BJ (cell line): ENCODE results near the gene MAPKAPK2. TPM values are rescaled to one million over a fixed set of nuclear protein-coding genes. Genes with fewer than 3 reads are reported as not detected.

ENCODE experiments used
- CTCF ChIA-PET: fragments of 350-600 bp; formaldehyde crosslinking; extraction: SDS; loops from one replicate; lab custom pipeline; 2021; ENCODE audit warnings: antibody characterized with exemption, inconsistent platforms; lab: Yijun Ruan, JAX
- POLR2A ChIA-PET: fragments of 300-600 bp; sonication (Branson Sonifier 250); formaldehyde crosslinking; extraction: SDS; loops from one replicate; lab custom pipeline; 2021; ENCODE audit warnings: antibody characterized with exemption; lab: Charles Lee
- DNase-seq: peaks from one replicate; pipeline ENCODE4 v3.0.0-alpha.2; 2011; ENCODE audit warnings: low read depth
- H3K27me3 ChIP-seq: 2 replicates; pipeline ENCODE4 v1.6.0; 2011; ENCODE audit warnings: low read length; ENCODE audit not compliant: control insufficient read depth, insufficient read depth
- H3K36me3 ChIP-seq: 2 replicates; pipeline ENCODE4 v1.5.1; 2011; ENCODE audit warnings: low read length; ENCODE audit not compliant: control insufficient read depth, insufficient read depth
- H3K4me3 ChIP-seq: 2 replicates; pipeline ENCODE4 v1.5.1; 2011; ENCODE audit warnings: low read depth, mild to moderate bottlenecking, control low read depth, low read length
- CTCF ChIP-seq: IDR thresholded peaks from 2 replicates; pipeline ENCODE4 v1.5.1; 2011; ENCODE audit warnings: low read depth, mild to moderate bottlenecking, control low read depth, inconsistent platforms, low read length, moderate library complexity; ENCODE audit not compliant: insufficient read depth
- polyA plus RNA-seq: library from polyadenylated mRNA; depleted of rRNA; stranded (reverse); fragments of >200 nt; gene quantifications from 2 replicates; pipeline ENCODE4 v1.2.3, GENCODE V29; 2011

Gene MAPKAPK2
- polyA plus RNA-seq, 1 experiment = 80.1 TPM

GRCh38 chr1:206703661-206704060, 19.0 kb downstream of the MAPKAPK2 start:
- no peak for TF ChIP-seq CTCF
- no peak for DNase-seq
- H3K36me3 ChIP-seq = no peaks in the 10 kb centered on the region
- POLR2A ChIA-PET = no interaction called here
- no peaks in the 10 kb centered on the region for H3K27me3 ChIP-seq
- no peak overlapping the region for H3K4me3 ChIP-seq
- CTCF ChIA-PET = interaction anchor here (1.0 to 1.4 kb wide), 2 partner anchors 10 to 22 kb away, joined by 3 to 5 read pairs; no protein-coding TSS in a partner anchor

GRCh38 chr1:206704226-206704625, 19.5 kb downstream of the MAPKAPK2 start:
- no peaks in the 10 kb centered on the region for H3K27me3 ChIP-seq
- ChIA-PET CTCF (interaction anchor here (0.6 to 1.7 kb wide), 4 partner anchors 11 to 31 kb away, joined by 3 to 5 read pairs (median 4); no protein-coding TSS in a partner anchor), POLR2A (no interaction called here)
- H3K4me3 ChIP-seq = no peak overlapping the region
- no peak for TF ChIP-seq CTCF
- no peaks in the 10 kb centered on the region for H3K36me3 ChIP-seq
- DNase-seq = no peak

- no peaks in the 10 kb centered on the region for H3K36me3 ChIP-seq
- H3K4me3 ChIP-seq = no peak overlapping the region
- no peak for DNase-seq
- ChIA-PET POLR2A (no interaction called here), CTCF (interaction anchor here (1.0 to 2.5 kb wide), 9 partner anchors 9 to 208 kb away, joined by 3 to 10 read pairs (median 5); no protein-coding TSS in a partner anchor)
- no peak for TF ChIP-seq CTCF
- no peaks in the 10 kb centered on the region for H3K27me3 ChIP-seq
Measured at GRCh38 chr1:206705191-206705590, 20.5 kb downstream of the MAPKAPK2 start.

GRCh38 chr1:206705726-206706297, 21.1 kb downstream of the MAPKAPK2 start:
- no peak for DNase-seq
- POLR2A ChIA-PET = interaction anchor here (0.7 kb wide), 1 partner anchor 485 kb away, joined by 3 read pairs; no protein-coding TSS in a partner anchor
- no peaks in the 10 kb centered on the region for H3K36me3 ChIP-seq
- H3K4me3 ChIP-seq = no peak overlapping the region
- TF ChIP-seq CTCF = no peak
- CTCF ChIA-PET = interaction anchor here (1.0 to 2.5 kb wide), 11 partner anchors 9 to 207 kb away, joined by 3 to 10 read pairs (median 5); no protein-coding TSS in a partner anchor
- no peaks in the 10 kb centered on the region for H3K27me3 ChIP-seq

GRCh38 chr1:206706298-206706791, 21.6 kb downstream of the MAPKAPK2 start:
- ChIA-PET POLR2A (interaction anchor here (0.7 kb wide), 1 partner anchor 484 kb away, joined by 3 read pairs; no protein-coding TSS in a partner anchor), CTCF (interaction anchor here (1.0 to 2.5 kb wide), 7 partner anchors 8 to 206 kb away, joined by 3 to 10 read pairs (median 8); no protein-coding TSS in a partner anchor)
- Histone ChIP-seq H3K4me3 (no peak overlapping the region), H3K36me3 (no peaks in the 10 kb centered on the region), H3K27me3 (no peaks in the 10 kb centered on the region)
- TF ChIP-seq CTCF = no peak
- peak; percentile 50 for DNase-seq
